ENCODE results near the gene SPACA7.

GRCh38 chr13:112483299-112483698 is 107.1 kb downstream of the SPACA7 start:
- TF ChIP-seq YY1 (IDR thresholded peaks at IDR 0.05; ENCODE audit: insufficient read depth, insufficient read length) (no peak), ZNF274 (IDR thresholded peaks at IDR 0.05; ENCODE audit: low read depth, low read length) (no peak), SUZ12 (IDR thresholded peaks at IDR 0.05; ENCODE audit: extremely low read depth, insufficient read depth, insufficient read length) (no peak)
